Skin of body (tissue), 2 donors: ENCODE data around the gene MTURN. TPM values are rescaled to one million over a fixed set of nuclear protein-coding genes. Genes with fewer than 3 reads are reported as not detected.
A peak's percentile ranks its signal among the peaks of the same experiment; 100 is the strongest.

Source experiments
- DNase-seq: peaks from one replicate; lab custom pipeline; 2025; lab: John Stamatoyannopoulos, UW
- total RNA-seq: library from RNA; depleted of rRNA; stranded (reverse); fragments of >200 nt; gene quantifications from one replicate; pipeline ENCODE4 v1.2.3, GENCODE V29; 2014

MTURN gene
- total RNA-seq, 1 donor from 2014 or later: 52.5 TPM

DNA sequence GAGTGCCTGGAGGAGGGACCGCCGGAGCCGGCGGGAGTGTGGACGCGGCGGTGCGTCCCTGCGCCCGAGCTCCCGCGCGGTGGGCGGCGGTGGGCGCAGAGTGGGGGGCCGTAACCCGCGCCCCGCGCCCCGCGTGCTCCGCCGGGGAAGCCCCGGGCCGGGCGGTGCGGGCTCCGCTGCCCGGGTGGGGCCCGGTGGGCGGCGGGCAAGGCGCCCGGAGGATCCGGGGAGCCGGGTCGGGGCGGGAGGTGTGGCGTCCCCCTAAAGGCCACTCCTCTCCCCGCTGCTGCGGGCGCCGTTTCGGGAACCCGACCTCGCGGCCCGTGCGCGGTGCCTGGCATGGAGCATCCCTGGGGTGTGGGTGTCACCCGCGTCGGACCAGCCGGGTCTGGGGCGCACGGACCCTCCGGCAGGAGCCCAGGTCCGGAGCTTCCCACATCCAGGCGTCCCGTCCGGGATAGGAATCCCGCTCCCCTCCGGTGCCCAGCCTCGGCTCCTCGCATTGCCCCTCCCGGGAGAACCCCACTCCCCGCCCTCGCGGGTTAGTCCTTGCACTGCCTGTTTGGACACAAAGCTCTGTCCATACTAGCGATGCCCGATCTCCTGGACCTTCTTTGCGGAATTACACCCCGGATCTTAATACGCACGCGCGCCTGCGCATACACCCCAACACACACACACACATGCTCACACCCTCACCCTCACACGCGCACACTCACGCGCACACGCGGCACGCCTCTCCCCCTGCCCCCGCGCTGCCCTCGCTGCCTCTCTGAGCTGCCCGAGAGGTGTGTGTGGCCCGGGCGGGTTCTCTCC is 723 bp downstream of the MTURN start:
- DNase-seq: peak; percentile 32

DNA sequence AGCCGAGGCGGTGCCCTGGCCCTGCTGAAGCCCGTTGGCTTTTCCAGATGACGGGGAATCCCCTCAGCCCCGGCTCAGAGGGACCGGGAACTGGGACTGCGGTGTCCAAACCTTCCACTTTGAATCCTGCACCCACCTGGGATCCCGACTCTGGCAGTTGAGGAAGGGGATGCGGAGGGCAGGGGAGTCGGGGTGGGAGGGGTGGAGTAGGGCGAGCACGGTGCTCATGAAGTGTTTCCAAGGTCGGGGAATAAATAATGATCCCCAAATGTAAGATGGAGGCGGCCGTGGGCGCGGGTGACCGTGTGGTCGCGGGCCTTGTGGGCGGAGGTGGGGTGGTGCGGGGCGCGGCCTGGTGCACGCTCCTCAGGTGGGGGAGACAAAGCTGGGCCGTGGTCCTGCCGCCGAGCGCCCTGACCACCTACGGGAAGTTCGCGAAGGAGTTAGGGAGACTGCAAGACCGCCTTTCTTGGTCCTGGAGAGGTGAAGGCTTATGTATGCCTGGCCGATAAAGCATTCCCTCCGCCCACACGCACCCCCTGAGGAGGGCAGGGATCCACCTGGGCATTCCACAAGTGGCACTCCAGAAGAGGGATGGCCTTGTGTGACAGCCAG is 1.4 kb downstream of the MTURN start:
- no peak for DNase-seq

DNA sequence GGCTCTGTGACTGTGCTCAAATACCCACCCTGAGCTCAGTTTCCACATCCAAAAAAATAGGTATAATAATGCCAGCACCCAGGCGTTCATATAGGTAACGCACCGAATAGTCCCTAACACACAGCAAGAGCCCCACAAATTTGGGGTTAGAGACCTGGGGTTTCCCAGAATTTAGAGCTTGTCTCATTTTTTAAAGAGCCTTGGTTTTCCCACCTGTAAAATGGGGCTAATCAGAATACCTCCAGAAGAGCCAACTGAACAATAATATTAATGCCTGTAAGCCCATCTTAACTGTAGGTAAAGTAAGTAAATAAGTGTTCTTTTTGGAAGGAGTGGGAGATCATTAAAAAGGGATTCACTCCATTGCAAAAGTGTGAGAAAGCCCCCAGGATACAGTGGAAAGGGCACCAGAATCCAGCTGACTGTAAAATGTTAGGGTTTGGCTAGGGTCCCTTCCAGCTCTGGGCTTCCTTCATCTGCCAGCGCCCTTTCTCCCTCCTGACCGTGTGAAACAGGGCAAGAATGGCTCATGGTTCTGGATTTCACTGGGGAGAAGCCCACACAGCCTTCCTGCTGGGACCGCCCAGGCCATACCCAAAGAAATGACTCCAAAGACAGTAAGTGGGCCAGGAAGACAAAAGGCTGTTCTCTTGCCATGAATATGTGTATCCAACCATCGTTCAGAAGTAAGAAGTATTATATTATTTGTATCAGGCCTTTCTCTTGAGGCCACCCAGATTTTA is 2.1 kb downstream of the MTURN start:
- no peak for DNase-seq

GRCh38 chr7:30139836-30140384 is 5.1 kb downstream of the MTURN start:
- DNase-seq: no peak

GRCh38 chr7:30140456-30140855 is 5.7 kb downstream of the MTURN start:
- no peak for DNase-seq

DNA sequence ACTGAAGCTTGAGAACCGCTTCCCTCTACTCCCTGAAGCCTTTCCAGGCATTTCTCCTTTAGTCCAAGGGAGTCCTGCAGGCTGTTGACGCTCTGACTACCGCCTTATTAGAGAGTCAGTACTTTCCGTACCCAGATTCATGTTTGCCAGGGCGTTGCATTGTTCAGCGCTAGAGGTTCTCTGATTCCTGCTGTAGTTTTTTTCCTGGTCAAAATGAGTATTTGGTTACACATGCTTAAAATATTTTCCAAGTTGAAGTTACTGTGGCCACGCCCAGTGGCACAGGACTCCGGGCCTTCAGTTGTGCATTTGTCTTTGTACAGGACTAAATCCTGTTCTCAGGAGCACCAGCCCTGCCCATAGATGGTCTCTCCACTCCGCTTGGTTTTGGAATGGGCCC is 7.9 kb downstream of the MTURN start:
- peak; percentile 9 for DNase-seq

DNA sequence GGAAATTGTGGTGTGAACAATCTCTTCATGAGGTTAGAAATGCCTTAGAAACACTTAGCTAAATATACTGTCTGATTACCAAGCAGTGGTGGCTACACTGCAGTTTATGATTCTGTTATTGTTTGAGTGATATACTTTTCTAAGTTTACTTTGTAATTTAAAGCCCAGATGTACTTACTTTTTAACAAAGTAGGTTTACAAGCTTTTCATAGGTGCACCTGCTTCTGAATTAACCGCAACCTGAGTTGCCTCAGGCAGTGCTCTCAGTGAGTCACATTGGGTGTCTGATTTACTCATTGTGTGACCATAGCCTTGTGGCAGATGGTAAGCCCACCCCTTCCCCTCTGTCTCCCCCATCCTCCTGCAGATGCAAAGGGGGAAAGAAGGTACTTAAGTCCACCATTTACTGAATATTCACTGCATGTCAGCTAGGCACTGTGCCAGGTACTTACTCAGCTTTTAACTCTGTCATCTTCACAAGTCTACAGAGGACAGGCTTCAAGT is 9.0 kb downstream of the MTURN start:
- no peak for DNase-seq

GRCh38 chr7:30144657-30145306 is 10.0 kb downstream of the MTURN start:
- DNase-seq: no peak

DNA sequence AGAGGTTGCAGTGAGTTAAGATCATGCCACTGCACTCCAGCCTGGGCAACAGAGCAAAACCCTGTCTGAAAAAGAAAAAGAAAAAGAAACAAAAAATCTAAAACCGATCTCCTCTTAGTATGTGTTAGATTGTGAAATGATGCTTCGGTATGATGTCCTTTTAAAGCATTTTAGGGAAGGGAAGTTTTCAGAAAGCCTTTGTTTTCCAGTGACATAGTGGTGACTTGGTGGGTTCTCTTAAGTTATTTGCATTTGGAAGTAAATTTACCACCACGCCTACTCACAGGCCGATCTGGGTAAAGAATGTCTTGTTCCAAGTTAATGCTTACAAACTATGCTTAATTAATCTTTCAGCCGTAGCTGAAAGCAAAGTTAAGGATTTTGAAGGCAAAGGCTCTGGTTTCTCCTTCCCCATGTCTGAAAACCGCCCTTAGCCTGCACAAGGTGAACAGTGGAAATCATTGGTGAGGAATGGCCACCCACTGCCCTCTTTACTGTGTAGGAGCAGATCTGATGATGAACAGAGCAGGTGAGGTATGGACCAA is 10.7 kb downstream of the MTURN start:
- DNase-seq: no peak

DNA sequence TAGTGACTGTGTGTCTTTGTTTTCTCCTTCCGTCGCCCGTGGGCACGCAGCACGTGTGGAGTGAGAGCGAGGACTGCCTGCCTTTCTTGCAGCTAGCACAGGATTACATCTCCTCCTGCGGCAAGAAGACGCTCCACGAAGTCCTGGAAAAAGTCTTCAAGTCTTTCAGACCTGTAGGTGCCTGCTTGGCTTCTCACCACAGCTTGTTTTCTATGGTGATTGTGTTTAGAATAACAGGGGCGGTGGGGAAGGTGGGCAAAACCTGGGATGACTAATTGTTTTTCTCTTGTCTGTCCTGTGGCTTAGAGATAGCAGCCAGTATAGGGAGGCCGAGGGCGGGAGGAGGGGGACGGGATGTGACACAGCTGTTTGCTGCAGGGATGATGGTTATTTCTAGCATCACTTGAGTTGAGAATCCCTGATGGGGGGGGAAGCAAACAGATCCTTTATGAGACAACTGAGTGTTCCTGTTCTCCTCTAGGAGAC is 11.4 kb downstream of the MTURN start:
- no peak for DNase-seq

GRCh38 chr7:30147223-30147622 is 12.4 kb downstream of the MTURN start:
- DNase-seq: no peak

- no peak for DNase-seq
Measured at GRCh38 chr7:30147785-30148184, 13.0 kb downstream of the MTURN start.

DNA sequence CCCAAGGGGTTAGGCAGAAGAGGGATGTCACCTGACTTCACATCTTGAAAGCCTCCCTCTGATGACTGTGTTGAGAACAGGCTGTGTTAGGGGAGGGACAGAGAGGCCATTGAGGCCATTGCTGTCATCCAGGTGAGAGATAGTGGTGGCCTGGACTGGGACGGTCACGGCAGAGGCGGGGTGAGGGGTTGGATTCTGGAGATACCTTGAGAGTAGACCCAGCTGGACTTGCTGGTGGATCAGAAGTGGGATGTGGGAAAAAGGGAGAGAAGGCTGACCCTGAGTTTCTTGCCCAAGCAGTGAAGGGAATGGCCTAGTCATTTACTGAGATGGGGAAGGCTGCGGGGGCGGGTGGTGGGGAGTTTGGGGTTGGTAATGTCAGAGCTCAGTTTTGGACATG is 13.6 kb downstream of the MTURN start:
- DNase-seq: no peak

DNA sequence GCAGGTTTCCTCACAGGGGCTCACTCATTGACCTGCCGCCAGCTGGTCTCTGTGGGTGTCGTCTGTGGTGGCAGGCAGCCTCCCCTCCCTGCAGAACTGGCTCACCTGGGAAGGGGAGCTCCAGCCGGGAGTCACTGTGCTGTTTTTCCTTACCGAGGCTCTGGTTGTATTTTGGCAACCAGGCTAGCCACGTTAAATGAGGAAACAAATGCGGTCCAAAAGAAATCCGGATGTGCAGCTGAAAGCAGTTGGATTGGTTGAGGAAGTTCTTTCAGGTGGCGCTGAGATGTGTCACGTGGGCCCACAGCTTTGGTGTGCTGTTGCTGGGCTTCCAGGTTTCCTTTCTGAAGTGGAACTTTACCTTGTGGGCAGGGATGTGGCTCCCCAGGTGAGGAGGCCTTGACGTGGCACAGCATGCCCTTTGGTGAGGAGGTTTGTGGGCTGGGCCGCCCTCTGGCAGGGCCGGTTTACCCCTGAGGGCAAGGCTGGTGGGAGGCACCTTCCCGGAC is 14.2 kb downstream of the MTURN start:
- no peak for DNase-seq

DNA sequence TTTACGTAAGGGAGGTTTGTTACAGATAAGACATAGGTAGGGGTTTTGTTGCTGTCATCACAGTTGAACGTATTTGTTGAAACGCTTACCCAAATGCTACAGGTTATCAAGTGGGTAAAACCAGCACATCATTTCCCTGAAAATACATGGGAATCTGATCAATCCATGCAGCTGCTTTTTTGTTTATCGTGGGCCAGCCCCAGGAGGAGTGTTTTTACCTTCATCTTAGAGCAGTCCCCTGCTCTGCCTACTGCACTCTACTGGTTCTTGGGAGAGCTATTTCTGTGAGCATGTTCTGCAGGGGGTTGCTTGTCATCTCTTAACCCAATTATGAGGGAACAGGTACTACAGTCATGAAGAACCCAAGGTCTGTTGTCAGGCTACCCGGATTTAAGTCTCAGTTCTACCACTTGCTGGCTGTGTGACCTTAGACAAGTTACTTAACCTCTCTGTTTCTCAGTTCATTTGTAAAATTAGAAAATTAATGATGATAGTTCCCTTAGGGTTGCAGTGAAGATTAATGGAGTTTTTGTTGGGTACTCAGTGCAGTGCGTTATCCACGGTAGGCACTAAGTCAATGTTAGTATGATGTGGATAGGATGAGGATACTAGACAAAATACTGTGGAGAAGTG is 15.0 kb downstream of the MTURN start:
- DNase-seq: no peak

GRCh38 chr7:30150711-30151110 is 15.9 kb downstream of the MTURN start:
- no peak for DNase-seq

DNA sequence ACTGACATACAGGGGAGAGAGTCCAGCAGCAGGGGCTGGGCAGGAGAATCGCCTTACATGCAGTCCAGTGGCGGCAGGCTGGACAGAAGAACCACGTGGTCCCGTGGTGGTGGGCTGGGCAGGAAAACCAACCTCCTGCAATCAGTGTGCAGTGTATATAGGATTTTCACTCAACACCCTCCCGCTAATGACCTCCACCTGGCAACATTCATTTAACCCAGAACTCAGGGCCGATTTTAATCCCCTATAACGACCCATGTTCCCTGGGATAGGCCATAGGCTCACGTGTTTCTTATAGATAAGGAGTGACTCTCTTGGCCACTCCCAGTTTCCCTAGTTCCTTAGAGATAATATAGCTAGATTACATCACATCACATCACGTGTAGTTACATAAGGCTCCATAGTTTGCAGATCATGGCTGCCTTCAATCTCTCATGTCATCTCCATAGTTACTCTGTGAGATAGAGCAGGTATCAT is 19.4 kb downstream of the MTURN start:
- no peak for DNase-seq

DNA sequence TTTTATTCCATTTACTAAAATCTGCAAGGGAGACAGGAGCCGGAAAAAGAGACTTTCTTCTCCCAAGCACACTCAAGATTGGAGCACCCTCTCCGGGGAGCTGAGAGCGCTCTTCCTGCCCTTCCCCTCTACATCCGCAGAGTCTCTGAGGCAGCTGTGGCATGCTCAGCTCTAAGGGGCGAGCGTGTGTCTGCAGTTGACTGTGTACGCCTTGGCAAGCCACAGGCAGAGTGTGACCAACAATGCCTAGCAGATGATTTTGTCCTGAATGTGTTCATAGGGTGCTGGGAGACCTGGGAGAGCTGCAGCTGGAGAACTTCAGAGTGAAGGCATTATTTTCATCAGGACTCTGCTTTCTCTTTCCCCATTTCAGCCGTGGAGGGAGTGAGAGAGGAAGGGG is 20.7 kb downstream of the MTURN start:
- DNase-seq: no peak

DNA sequence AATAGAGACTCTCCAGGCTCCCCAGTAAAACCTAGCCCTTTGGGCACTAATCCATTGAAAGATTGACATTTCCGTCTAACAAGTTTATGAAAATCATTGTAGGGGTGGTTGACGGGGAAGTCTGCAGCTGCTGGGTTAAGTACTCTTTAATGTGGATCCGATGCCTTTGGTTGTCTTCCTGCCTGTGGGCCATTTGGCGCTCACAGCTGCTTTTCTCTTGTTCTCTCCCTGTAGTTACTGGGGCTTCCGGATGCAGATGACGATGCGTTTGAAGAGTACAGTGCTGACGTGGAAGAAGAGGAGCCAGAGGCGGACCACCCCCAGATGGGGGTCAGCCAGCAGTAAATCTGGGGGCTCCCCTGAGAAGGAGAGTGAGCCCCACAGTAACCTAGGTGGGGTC is 22.4 kb downstream of the MTURN start:
- peak; percentile 53 for DNase-seq

GRCh38 chr7:30159163-30159562 is 24.4 kb downstream of the MTURN start:
- no peak for DNase-seq
